RWPE1 (cell line): ENCODE results near the gene ATG101.

ENCODE experiments used
- CTCF ChIA-PET: fragments of 350-600 bp; sonication (Branson Sonifier 250); formaldehyde crosslinking; extraction: SDS; loops from one replicate; lab custom pipeline; 2021; lab: Yijun Ruan, JAX
- POLR2A ChIA-PET: fragments of 400-600 bp; formaldehyde crosslinking; extraction: SDS; loops from one replicate; lab custom pipeline; 2020; ENCODE audit warnings: antibody characterized with exemption; ENCODE audit not compliant: low non-redundant PET; lab: Yijun Ruan, JAX
- DNase-seq: peaks from one replicate; pipeline ENCODE4 v3.0.0; 2012; ENCODE audit warnings: low spot score
- H3K27ac ChIP-seq: fragments of 450-650 bp; 2 replicates; pipeline ENCODE4 v1.5.1; 2017
- CTCF ChIP-seq: fragments of 450-650 bp; conservative IDR thresholded peaks from 2 replicates; pipeline ENCODE4 v1.5.1; 2017; ENCODE audit warnings: low read depth, mild to moderate bottlenecking

The ATG101 gene

GRCh38 chr12:52119398-52120254 lies 49.8 kb downstream of the ATG101 start:
- ChIA-PET CTCF (interaction anchor here (0.5 to 1.7 kb wide), 5 partner anchors 89 to 965 kb away, joined by 3 to 22 read pairs (median 4); no protein-coding TSS in a partner anchor), POLR2A (no interaction called here)
- H3K27ac ChIP-seq, result no peak overlapping the region
- TF ChIP-seq CTCF, result peak; percentile 61
- DNase-seq, result peak; percentile 49

- ChIA-PET POLR2A (no interaction called here), CTCF (interaction anchor here (0.5 to 4.3 kb wide), 14 partner anchors 9 to 653 kb away, joined by 3 to 35 read pairs (median 3); no protein-coding TSS in a partner anchor)
- no peak for TF ChIP-seq CTCF
- DNase-seq, result no peak
- H3K27ac ChIP-seq, result no peak overlapping the region
These were observed 51.4 kb downstream of the ATG101 start for GRCh38 chr12:52120951-52121823.

GRCh38 chr12:52121824-52122539 lies 52.2 kb downstream of the ATG101 start:
- peak; percentile 84 for TF ChIP-seq CTCF
- CTCF ChIA-PET, result interaction anchor here (0.5 to 4.3 kb wide), 14 partner anchors 9 to 652 kb away, joined by 3 to 35 read pairs (median 3); no protein-coding TSS in a partner anchor
- DNase-seq, result peak; percentile 59

GRCh38 chr12:52122540-52122871 lies 52.7 kb downstream of the ATG101 start:
- ChIA-PET CTCF (interaction anchor here (0.6 to 4.3 kb wide), 4 partner anchors 10 to 149 kb away, joined by 3 to 35 read pairs (median 4); no protein-coding TSS in a partner anchor), POLR2A (no interaction called here)
- no peak for DNase-seq
- no peak for TF ChIP-seq CTCF
- H3K27ac ChIP-seq, result no peak overlapping the region

More at GRCh38 chr12:52121824-52122539, 52.2 kb downstream of the ATG101 start:
- no peak overlapping the region for H3K27ac ChIP-seq
- POLR2A ChIA-PET, result no interaction called here

GRCh38 chr12:52122904-52123303 lies 53.1 kb downstream of the ATG101 start:
- POLR2A ChIA-PET, result no interaction called here
- no peak overlapping the region for H3K27ac ChIP-seq
- CTCF ChIA-PET, result interaction anchor here (0.5 to 4.3 kb wide), 4 partner anchors 10 to 210 kb away, joined by 3 to 35 read pairs (median 4); no protein-coding TSS in a partner anchor
- TF ChIP-seq CTCF, result no peak
- no peak for DNase-seq
